Liver (tissue), 9 donors: ENCODE measurements around the gene ICAM3. TPM values are rescaled to one million over a fixed set of nuclear protein-coding genes. Genes with fewer than 3 reads are reported as not detected.

Source experiments
- DNase-seq: peaks from one replicate; pipeline ENCODE4 v3.0.0-alpha.2; 2017; ENCODE audit warnings: low spot score
- H3K27ac ChIP-seq, 2 donors: one replicate each; pipeline ENCODE4 v1.7.0; 2013; ENCODE audit warnings: inconsistent platforms in 2 of 2, low read length in 2 of 2, control low read depth in 1 of 2, low read depth in 1 of 2, mild to moderate bottlenecking in 1 of 2
- H3K27me3 ChIP-seq, 4 donors: one replicate each; pipeline versions ENCODE4 v1.6.1 to v1.7.0; 2013; ENCODE audit warnings: low read length in 3 of 4, inconsistent platforms in 1 of 4, mild to moderate bottlenecking in 1 of 4, moderate library complexity in 1 of 4; ENCODE audit not compliant: control insufficient read depth in 4 of 4, insufficient read depth in 4 of 4
- H3K36me3 ChIP-seq, 4 donors: one replicate each; pipeline versions ENCODE4 v1.6.1 to v1.7.0; 2013; ENCODE audit warnings: low read length in 3 of 4, mild to moderate bottlenecking in 3 of 4, low read depth in 1 of 4, moderate library complexity in 1 of 4; ENCODE audit not compliant: control insufficient read depth in 4 of 4, insufficient read depth in 3 of 4
- H3K4me1 ChIP-seq, 4 donors: one replicate each; pipeline versions ENCODE4 v1.6.1 to v1.7.0; 2013; ENCODE audit warnings: low read length in 3 of 4, mild to moderate bottlenecking in 3 of 4, moderate library complexity in 1 of 4; ENCODE audit not compliant: control insufficient read depth in 4 of 4, insufficient read depth in 4 of 4
- H3K4me3 ChIP-seq, 3 donors: one replicate each; pipeline versions ENCODE4 v1.6.1 to v1.7.0; 2013; ENCODE audit warnings: low read length in 3 of 3, control low read depth in 1 of 3, low read depth in 1 of 3, mild to moderate bottlenecking in 1 of 3
- H3K9ac ChIP-seq, 2 donors: one replicate each; pipeline ENCODE4 v1.7.0; 2013; ENCODE audit warnings: low read length in 2 of 2, mild to moderate bottlenecking in 2 of 2, moderate library complexity in 2 of 2, control low read depth in 1 of 2, low read depth in 1 of 2
- H3K9me3 ChIP-seq, 4 donors: one replicate each; pipeline versions ENCODE4 v1.6.1 to v1.7.0; 2013; ENCODE audit warnings: low read length in 3 of 4; ENCODE audit not compliant: control insufficient read depth in 4 of 4
- EGR1 ChIP-seq, 2 donors: IDR thresholded peaks; 2 replicates each; pipeline ENCODE4 v1.6.1; 2016 to 2018; ENCODE audit warnings: antibody characterized with exemption in 2 of 2, low read depth in 2 of 2
- GABPA ChIP-seq, 2 donors: IDR thresholded peaks in 1 of 2; conservative IDR thresholded peaks in 1 of 2; 2 replicates each; pipeline ENCODE4 v1.6.1; 2016; ENCODE audit warnings: antibody characterized with exemption in 2 of 2, mild to moderate bottlenecking in 1 of 2, moderate library complexity in 1 of 2
- JUND ChIP-seq, 2 donors: IDR thresholded peaks; 2 replicates each; pipeline ENCODE4 v1.6.1; 2016; ENCODE audit warnings: antibody characterized with exemption in 2 of 2
- RAD21 ChIP-seq, 2 donors: IDR thresholded peaks; 2 replicates each; pipeline ENCODE4 v1.6.1; 2016; ENCODE audit warnings: antibody characterized with exemption in 2 of 2, mild to moderate bottlenecking in 2 of 2
- RXRA ChIP-seq, 2 donors: IDR thresholded peaks; 2 replicates each; pipeline ENCODE4 v1.6.1; 2017 to 2018; ENCODE audit warnings: antibody characterized with exemption in 2 of 2, mild to moderate bottlenecking in 1 of 2
- SP1 ChIP-seq: IDR thresholded peaks from 2 replicates; pipeline ENCODE4 v1.6.1; 2018; ENCODE audit warnings: antibody characterized with exemption, mild to moderate bottlenecking
- YY1 ChIP-seq: IDR thresholded peaks from 2 replicates; pipeline ENCODE4 v1.6.1; 2016; ENCODE audit warnings: antibody characterized with exemption, mild to moderate bottlenecking
- WGBS: extraction: QIAGEN DNeasy Blood & Tissue Kit; methylation state at CpG from one replicate; pipeline ENCODE4 v1.1.7; 2013; 5-methylcytosine and 5-hydroxymethylcytosine counted together
- polyA plus RNA-seq, 2 donors: library from polyadenylated mRNA; stranded (reverse) in 1 of 2; unstranded in 1 of 2; fragments of 200-250 nt in 1 of 2; fragments of >200 nt in 1 of 2; fragmentation: Nextera tagmentation in 1 of 2; extraction: Ambion mirVana in 1 of 2; gene quantifications; one replicate each; pipeline versions ENCODE4 v1.2.1 to v1.2.3, GENCODE V29; 2013 to 2015
- total RNA-seq, 2 donors: library from RNA; depleted of rRNA; stranded (reverse); fragments of >200 nt; gene quantifications; one replicate each; pipeline ENCODE4 v1.2.3, GENCODE V29; 2014
- TF ChIP-seq, protein P1 (sequence below): IDR thresholded peaks from 2 replicates; pipeline ENCODE4 v1.6.1; 2016; ENCODE audit warnings: antibody characterized with exemption
- TF ChIP-seq, protein P2 (sequence below): IDR thresholded peaks from 2 replicates; pipeline ENCODE4 v1.6.1; 2016; ENCODE audit warnings: antibody characterized with exemption
- TF ChIP-seq, protein P3 (sequence below): IDR thresholded peaks from 2 replicates; pipeline ENCODE4 v1.6.1; 2016; ENCODE audit warnings: antibody characterized with exemption, mild to moderate bottlenecking
- donor health status: healthy.
- donor health status: healthy.
- donor health status: healthy.
- donor health status: healthy.
- donor health status: healthy.

The ICAM3 gene
- total and polyA plus RNA-seq, 4 donors: 15.9 to 62.8 (median 21.0) TPM

DNA sequence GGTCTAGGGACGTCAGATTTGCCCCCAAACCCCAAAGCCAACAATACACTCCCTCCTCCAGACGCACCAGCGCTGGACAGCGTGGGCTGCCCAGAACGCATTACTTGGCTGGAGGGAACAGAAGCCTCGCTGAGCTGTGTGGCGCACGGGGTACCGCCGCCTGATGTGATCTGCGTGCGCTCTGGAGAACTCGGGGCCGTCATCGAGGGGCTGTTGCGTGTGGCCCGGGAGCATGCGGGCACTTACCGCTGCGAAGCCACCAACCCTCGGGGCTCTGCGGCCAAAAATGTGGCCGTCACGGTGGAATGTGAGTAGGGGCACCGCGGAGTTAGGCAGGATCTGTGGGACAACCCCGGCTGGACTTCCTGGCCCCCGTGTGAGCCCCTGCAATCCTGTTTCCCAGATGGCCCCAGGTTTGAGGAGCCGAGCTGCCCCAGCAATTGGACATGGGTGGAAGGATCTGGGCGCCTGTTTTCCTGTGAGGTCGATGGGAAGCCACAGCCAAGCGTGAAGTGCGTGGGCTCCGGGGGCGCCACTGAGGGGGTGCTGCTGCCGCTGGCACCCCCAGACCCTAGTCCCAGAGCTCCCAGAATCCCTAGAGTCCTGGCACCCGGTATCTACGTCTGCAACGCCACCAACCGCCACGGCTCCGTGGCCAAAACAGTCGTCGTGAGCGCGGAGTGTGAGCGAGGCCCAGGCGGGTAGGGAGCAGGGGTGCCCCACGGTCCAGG, 45.6 kb downstream of the ICAM3 start:
- peaks cover 21 to 40% (median 35%) of the 10 kb centered on the region in 4 donors for H3K4me1 ChIP-seq
- no peak overlapping the region for H3K4me3 ChIP-seq
- 20% methylated on average over 49 of the region's 49 CpGs for WGBS
- H3K36me3 ChIP-seq: no peaks in the 10 kb centered on the region
- H3K9ac ChIP-seq: no peak overlapping the region
- H3K9me3 ChIP-seq: no peaks in the 10 kb centered on the region
- peaks cover 2 to 16% (median 7%) of the 10 kb centered on the region in 4 donors for H3K27me3 ChIP-seq
- DNase-seq: no peak
- no peak overlapping the region for H3K27ac ChIP-seq
- TF ChIP-seq, protein P1, sequence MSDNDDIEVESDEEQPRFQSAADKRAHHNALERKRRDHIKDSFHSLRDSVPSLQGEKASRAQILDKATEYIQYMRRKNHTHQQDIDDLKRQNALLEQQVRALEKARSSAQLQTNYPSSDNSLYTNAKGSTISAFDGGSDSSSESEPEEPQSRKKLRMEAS: no peak
- TF ChIP-seq RXRA (IDR thresholded peaks at IDR 0.05) (no peak), SP1 (no peak), RAD21 (IDR thresholded peaks at IDR 0.05) (no peak), GABPA (IDR thresholded peaks at IDR 0.05 in 1 of 2, conservative IDR thresholded peaks at IDR 0.05 in 1 of 2) (no peak), EGR1 (IDR thresholded peaks at IDR 0.05; ENCODE audit: low read depth in 2 of 2) (no peak)
- TF ChIP-seq, protein P2, sequence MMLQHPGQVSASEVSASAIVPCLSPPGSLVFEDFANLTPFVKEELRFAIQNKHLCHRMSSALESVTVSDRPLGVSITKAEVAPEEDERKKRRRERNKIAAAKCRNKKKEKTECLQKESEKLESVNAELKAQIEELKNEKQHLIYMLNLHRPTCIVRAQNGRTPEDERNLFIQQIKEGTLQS: no peak

DNA sequence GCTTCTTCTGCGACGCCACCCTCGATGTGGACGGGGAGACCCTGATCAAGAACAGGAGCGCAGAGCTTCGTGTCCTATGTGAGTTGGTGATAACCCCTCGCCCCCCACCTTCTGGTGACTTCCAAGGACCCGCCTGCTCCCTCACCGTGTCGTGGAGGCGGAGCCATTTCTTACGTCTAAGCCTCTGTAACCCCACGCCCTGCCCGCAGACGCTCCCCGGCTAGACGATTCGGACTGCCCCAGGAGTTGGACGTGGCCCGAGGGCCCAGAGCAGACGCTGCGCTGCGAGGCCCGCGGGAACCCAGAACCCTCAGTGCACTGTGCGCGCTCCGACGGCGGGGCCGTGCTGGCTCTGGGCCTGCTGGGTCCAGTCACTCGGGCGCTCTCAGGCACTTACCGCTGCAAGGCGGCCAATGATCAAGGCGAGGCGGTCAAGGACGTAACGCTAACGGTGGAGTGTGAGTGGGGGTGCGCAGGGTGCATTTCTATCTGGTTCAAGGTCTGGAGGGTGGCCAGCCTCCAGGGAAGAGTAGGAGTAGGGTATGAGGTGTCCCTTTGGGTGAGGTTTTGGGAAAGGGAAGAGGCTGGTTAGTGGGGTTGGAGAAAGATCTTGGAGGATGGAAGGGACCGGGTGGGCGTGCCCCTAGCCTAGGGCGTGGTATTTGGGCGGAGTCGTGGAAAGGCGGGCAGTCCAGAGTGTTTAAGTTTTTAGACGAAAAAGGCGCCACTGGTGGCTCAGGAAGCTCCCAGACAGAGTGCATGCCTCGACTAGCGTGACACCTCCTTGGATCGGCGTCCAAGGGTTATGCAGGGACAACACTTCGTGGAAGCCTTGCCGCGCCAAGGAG, 46.4 kb downstream of the ICAM3 start:
- H3K9ac ChIP-seq: no peak overlapping the region
- H3K4me3 ChIP-seq: peak overlapping the region in 1 of 3 donors; percentile 22
- peaks cover 21 to 41% (median 37%) of the 10 kb centered on the region in 4 donors for H3K4me1 ChIP-seq
- H3K9me3 ChIP-seq: no peaks in the 10 kb centered on the region
- no peak overlapping the region for H3K27ac ChIP-seq
- H3K36me3 ChIP-seq: no peaks in the 10 kb centered on the region
- TF ChIP-seq YY1 (no peak), GABPA (IDR thresholded peaks at IDR 0.05 in 1 of 2, conservative IDR thresholded peaks at IDR 0.05 in 1 of 2) (no peak), EGR1 (IDR thresholded peaks at IDR 0.05; ENCODE audit: low read depth in 2 of 2) (no peak), SP1 (no peak), JUND (IDR thresholded peaks at IDR 0.05) (no peak)
- TF ChIP-seq, protein P3, sequence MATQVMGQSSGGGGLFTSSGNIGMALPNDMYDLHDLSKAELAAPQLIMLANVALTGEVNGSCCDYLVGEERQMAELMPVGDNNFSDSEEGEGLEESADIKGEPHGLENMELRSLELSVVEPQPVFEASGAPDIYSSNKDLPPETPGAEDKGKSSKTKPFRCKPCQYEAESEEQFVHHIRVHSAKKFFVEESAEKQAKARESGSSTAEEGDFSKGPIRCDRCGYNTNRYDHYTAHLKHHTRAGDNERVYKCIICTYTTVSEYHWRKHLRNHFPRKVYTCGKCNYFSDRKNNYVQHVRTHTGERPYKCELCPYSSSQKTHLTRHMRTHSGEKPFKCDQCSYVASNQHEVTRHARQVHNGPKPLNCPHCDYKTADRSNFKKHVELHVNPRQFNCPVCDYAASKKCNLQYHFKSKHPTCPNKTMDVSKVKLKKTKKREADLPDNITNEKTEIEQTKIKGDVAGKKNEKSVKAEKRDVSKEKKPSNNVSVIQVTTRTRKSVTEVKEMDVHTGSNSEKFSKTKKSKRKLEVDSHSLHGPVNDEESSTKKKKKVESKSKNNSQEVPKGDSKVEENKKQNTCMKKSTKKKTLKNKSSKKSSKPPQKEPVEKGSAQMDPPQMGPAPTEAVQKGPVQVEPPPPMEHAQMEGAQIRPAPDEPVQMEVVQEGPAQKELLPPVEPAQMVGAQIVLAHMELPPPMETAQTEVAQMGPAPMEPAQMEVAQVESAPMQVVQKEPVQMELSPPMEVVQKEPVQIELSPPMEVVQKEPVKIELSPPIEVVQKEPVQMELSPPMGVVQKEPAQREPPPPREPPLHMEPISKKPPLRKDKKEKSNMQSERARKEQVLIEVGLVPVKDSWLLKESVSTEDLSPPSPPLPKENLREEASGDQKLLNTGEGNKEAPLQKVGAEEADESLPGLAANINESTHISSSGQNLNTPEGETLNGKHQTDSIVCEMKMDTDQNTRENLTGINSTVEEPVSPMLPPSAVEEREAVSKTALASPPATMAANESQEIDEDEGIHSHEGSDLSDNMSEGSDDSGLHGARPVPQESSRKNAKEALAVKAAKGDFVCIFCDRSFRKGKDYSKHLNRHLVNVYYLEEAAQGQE: no peak
- TF ChIP-seq, protein P2: no peak
- DNase-seq: peak; percentile 80
- H3K27me3 ChIP-seq: peaks cover 2 to 16% (median 7%) of the 10 kb centered on the region in 4 donors
- 15% methylated on average over 56 of the region's 56 CpGs for WGBS
